Osteoblast (primary cell): ENCODE results near the gene ELL2. TPM values are rescaled to one million over a fixed set of nuclear protein-coding genes. Genes with fewer than 3 reads are reported as not detected.
A peak's percentile ranks its signal among the peaks of the same experiment; 100 is the strongest.

Experiments used
- DNase-seq: peaks from one replicate; pipeline ENCODE4 v3.0.0; 2011; ENCODE audit warnings: low spot score, mixed read lengths; ENCODE audit not compliant: insufficient read length; ENCODE audit errors: missing footprints
- H2AFZ ChIP-seq: 2 replicates; pipeline ENCODE4 v1.6.0; 2011; ENCODE audit warnings: mild to moderate bottlenecking, low read length
- H3K27ac ChIP-seq: 2 replicates; pipeline ENCODE4 v1.5.1; 2011; ENCODE audit warnings: mild to moderate bottlenecking, low read depth, low read length, moderate library complexity
- H3K27me3 ChIP-seq: 2 replicates; pipeline ENCODE4 v1.6.0; 2012; ENCODE audit warnings: mild to moderate bottlenecking, control low read depth, inconsistent platforms, low read length, moderate library complexity; ENCODE audit not compliant: insufficient read depth
- H3K36me3 ChIP-seq: 2 replicates; pipeline ENCODE4 v1.5.1; 2011; ENCODE audit warnings: mild to moderate bottlenecking, low read length, control low read depth, moderate library complexity; ENCODE audit not compliant: insufficient read depth
- H3K4me1 ChIP-seq: 2 replicates; pipeline ENCODE4 v1.5.1; 2011; ENCODE audit warnings: mild to moderate bottlenecking, low read length, control low read depth, moderate library complexity; ENCODE audit not compliant: insufficient read depth
- H3K4me2 ChIP-seq: 2 replicates; pipeline ENCODE4 v1.6.0; 2011; ENCODE audit warnings: mild to moderate bottlenecking, low read length; ENCODE audit not compliant: insufficient read depth
- H3K4me3 ChIP-seq: fragments of 200-600 bp; sonication (generic); 3 replicates; pipeline ENCODE4 v1.5.1; 2012; ENCODE audit warnings: mild to moderate bottlenecking, low read length, inconsistent platforms; ENCODE audit not compliant: insufficient read depth
- H3K79me2 ChIP-seq: 2 replicates; pipeline ENCODE4 v1.6.0; 2012; ENCODE audit warnings: mild to moderate bottlenecking, low read length, control low read depth, inconsistent platforms; ENCODE audit not compliant: insufficient read depth
- H3K9me3 ChIP-seq: 2 replicates; pipeline ENCODE4 v1.5.1; 2011; ENCODE audit warnings: low read depth, low read length, control low read depth
- H4K20me1 ChIP-seq: 2 replicates; pipeline ENCODE4 v1.6.0; 2012; ENCODE audit warnings: mild to moderate bottlenecking, low read length, control low read depth; ENCODE audit not compliant: insufficient read depth
- total RNA-seq: library from RNA; depleted of rRNA; stranded (reverse); fragments of >200 nt; gene quantifications from 2 replicates; pipeline ENCODE4 v1.2.3, GENCODE V29; 2012
- TF ChIP-seq, protein P1 (sequence below): IDR thresholded peaks from 2 replicates; pipeline ENCODE4 v1.5.1; 2011; ENCODE audit warnings: mild to moderate bottlenecking, low read depth, low read length, moderate library complexity; ENCODE audit errors: extremely low read depth

Gene ELL2
- total RNA-seq, 1 donor, result 123 TPM

DNA sequence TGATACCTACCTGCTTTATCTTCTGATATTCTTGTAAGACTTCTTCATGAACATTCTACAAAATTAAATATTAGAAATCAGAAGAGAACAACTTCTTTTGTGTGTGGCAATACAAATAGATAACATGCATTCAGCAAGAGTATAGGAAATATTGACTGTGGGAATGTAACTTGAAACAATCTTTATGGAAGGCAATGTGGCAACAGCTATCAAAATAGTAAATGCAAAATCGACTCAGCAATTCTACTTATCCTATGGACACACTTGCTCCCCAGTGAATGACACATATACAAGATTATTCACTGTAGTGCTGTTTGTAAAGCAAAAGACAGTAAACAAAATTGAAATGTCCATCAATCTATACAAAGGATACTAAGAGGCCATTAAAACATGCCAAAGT, 72.6 kb downstream of the ELL2 start:
- H4K20me1 ChIP-seq, result peaks cover 3% of the 10 kb centered on the region
- peaks cover 10% of the 10 kb centered on the region for H3K4me1 ChIP-seq
- peaks cover 5% of the 10 kb centered on the region for H3K79me2 ChIP-seq
- no peak for DNase-seq
- H3K4me3 ChIP-seq, result no peak overlapping the region
- TF ChIP-seq, protein P1, sequence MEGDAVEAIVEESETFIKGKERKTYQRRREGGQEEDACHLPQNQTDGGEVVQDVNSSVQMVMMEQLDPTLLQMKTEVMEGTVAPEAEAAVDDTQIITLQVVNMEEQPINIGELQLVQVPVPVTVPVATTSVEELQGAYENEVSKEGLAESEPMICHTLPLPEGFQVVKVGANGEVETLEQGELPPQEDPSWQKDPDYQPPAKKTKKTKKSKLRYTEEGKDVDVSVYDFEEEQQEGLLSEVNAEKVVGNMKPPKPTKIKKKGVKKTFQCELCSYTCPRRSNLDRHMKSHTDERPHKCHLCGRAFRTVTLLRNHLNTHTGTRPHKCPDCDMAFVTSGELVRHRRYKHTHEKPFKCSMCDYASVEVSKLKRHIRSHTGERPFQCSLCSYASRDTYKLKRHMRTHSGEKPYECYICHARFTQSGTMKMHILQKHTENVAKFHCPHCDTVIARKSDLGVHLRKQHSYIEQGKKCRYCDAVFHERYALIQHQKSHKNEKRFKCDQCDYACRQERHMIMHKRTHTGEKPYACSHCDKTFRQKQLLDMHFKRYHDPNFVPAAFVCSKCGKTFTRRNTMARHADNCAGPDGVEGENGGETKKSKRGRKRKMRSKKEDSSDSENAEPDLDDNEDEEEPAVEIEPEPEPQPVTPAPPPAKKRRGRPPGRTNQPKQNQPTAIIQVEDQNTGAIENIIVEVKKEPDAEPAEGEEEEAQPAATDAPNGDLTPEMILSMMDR, result no peak
- no peak overlapping the region for H3K4me2 ChIP-seq
- no peaks in the 10 kb centered on the region for H3K27me3 ChIP-seq
- H3K27ac ChIP-seq, result no peak overlapping the region
- no peak overlapping the region for H2AFZ ChIP-seq
- H3K9me3 ChIP-seq, result no peaks in the 10 kb centered on the region
- peaks cover 85% of the 10 kb centered on the region for H3K36me3 ChIP-seq

DNA sequence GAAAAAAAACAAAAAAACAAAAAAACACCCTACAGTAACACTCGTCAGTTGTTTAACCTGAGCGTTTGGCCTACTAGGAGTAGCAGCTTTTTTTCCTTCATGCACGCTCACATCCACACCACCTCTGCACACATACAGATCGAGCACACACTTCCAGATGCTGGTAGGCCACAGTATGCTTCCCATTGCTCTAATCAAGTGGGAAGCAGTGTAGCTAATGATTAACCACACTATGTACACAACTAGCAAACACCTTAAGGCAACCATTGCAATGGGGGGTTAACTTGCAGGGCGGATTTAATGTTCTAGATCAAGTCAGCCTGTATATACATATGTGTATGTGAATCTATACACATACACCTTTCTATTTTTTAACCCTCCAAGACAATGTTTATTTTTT, 73.7 kb downstream of the ELL2 start:
- Histone ChIP-seq H3K4me3 (no peak overlapping the region), H3K27ac (no peak overlapping the region), H3K36me3 (peaks cover 76% of the 10 kb centered on the region), H2AFZ (no peak overlapping the region), H3K4me1 (peaks cover 17% of the 10 kb centered on the region), H3K27me3 (no peaks in the 10 kb centered on the region), H3K4me2 (no peak overlapping the region), H3K79me2 (peaks cover 5% of the 10 kb centered on the region), H4K20me1 (peaks cover 3% of the 10 kb centered on the region), H3K9me3 (no peaks in the 10 kb centered on the region)
- TF ChIP-seq, protein P1, result no peak
- DNase-seq, result no peak

DNA sequence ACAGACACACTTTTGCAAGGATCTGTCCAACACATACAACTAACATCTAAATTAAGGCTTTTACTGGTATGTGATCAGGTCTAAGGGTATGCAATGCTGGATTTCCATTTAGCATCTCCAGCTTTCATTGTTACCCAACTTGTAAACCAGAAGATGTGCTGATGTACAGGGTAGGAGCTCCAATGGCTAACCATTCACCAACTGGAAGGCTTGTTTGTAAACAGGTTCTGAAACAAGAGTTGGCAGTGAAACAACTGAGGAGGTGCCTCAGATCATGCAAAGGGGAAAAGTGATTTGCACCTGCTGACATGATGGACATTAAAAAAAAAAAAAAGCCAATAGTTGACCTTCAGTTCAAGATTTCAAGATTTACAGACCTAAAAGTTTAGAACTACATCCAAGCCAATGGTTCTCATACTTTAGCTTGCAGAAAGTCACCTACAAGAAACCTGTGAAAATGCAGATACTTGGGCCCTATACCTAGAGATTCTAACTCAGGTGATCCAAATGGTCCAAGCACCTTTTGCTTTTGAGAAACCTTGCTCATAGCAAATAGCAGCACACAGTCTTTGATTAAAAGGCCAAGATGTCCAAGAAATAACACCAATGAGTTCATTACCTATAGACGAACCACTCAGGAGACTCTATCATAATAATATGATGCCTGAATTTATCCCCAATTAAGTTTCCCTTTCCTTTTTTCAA, 75.2 kb downstream of the ELL2 start:
- Histone ChIP-seq H3K27me3 (no peaks in the 10 kb centered on the region), H3K4me3 (no peak overlapping the region), H3K4me2 (no peak overlapping the region), H3K9me3 (no peaks in the 10 kb centered on the region), H2AFZ (no peak overlapping the region), H3K27ac (no peak overlapping the region), H3K36me3 (peaks cover 61% of the 10 kb centered on the region), H3K4me1 (peaks cover 17% of the 10 kb centered on the region), H3K79me2 (peaks cover 1% of the 10 kb centered on the region), H4K20me1 (peaks cover 3% of the 10 kb centered on the region)
- no peak for DNase-seq
- TF ChIP-seq, protein P1, result no peak

DNA sequence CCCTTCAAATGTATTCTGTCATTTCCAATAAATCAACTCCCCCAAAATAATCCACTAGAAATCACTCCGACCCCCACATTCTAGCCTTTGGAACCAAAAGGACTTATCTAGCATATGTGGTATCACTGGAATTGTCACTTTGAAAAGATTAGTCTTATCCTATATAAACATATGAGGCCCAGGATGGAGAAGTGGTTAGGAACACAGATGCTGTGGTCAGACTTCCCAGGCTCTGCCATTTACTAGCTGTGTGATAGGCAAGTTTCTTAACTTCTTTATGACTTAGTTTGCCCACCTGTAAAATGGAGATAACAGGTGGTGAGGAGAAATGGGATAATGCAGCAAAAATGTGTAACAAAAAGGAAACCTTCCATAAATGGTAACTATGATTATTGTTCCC, 77.1 kb downstream of the ELL2 start:
- no peaks in the 10 kb centered on the region for H3K79me2 ChIP-seq
- H3K4me1 ChIP-seq, result peaks cover 17% of the 10 kb centered on the region
- H3K9me3 ChIP-seq, result no peaks in the 10 kb centered on the region
- H3K36me3 ChIP-seq, result peaks cover 41% of the 10 kb centered on the region
- no peak overlapping the region for H2AFZ ChIP-seq
- H3K4me2 ChIP-seq, result no peak overlapping the region
- peak; percentile 39 for DNase-seq
- no peaks in the 10 kb centered on the region for H4K20me1 ChIP-seq
- no peaks in the 10 kb centered on the region for H3K27me3 ChIP-seq
- no peak overlapping the region for H3K4me3 ChIP-seq
- TF ChIP-seq, protein P1, result no peak
- peak overlapping the region; percentile 21 for H3K27ac ChIP-seq
